ENCODE measurements around the gene GJD3.
"Not testable (repeated sequence)": the region's sequence is repeated elsewhere in the genome, so short reads cannot be mapped to it uniquely, and the experiment has no call there.

The GJD3 gene

GRCh38 chr17:40374821-40375498 lies 10.4 kb upstream of the GJD3 start:
- ATAC-seq (no peak), DNase-seq (ENCODE audit: low spot score in 2 of 2) (no peak)
- H3K9me3 Mint-ChIP-seq = no peaks in the 10 kb centered on the region
- H3K27ac Mint-ChIP-seq = no peak overlapping the region
- no peak overlapping the region for H3K4me3 Mint-ChIP-seq
- no peaks in the 10 kb centered on the region for H3K36me3 Mint-ChIP-seq
- peaks cover 31% of the 10 kb centered on the region for H3K4me1 Mint-ChIP-seq

DNA sequence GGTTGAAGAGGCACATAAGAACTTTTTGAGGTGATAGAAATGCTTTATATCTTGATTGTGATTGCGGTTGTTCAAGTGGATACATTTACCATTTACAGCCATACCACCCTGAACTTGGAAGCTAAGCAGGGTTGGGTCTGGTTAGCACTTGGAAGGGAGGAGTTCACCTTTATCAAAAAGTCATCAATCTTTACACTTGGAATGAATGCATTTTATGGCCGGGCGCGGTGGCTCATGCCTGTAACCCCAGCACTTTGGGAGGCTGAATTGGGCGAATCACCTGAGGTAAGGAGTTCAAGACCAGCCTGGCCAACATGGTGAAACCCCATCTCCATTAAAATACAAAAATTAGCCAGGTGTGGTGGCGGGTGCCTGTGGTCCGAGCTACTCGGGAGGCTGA lies 9.5 kb upstream of the GJD3 start:
- Mint-ChIP-seq H3K9me3 (no peaks in the 10 kb centered on the region), H3K4me3 (no peak overlapping the region), H3K4me1 (peaks cover 31% of the 10 kb centered on the region), H3K36me3 (no peaks in the 10 kb centered on the region), H3K27ac (peak overlapping the region; percentile 23)
- ATAC-seq (no peak), DNase-seq (ENCODE audit: low spot score in 2 of 2) (no peak)

- DNase-seq (ENCODE audit: low spot score in 2 of 2) (no peak), ATAC-seq (peak; percentile 74)
- H3K27ac Mint-ChIP-seq = peak overlapping the region; percentile 23
- H3K36me3 Mint-ChIP-seq = no peaks in the 10 kb centered on the region
- peaks cover 31% of the 10 kb centered on the region for H3K4me1 Mint-ChIP-seq
- no peak overlapping the region for H3K4me3 Mint-ChIP-seq
- no peaks in the 10 kb centered on the region for H3K9me3 Mint-ChIP-seq
Measured at GRCh38 chr17:40373324-40373723, 8.8 kb upstream of the GJD3 start.

DNA sequence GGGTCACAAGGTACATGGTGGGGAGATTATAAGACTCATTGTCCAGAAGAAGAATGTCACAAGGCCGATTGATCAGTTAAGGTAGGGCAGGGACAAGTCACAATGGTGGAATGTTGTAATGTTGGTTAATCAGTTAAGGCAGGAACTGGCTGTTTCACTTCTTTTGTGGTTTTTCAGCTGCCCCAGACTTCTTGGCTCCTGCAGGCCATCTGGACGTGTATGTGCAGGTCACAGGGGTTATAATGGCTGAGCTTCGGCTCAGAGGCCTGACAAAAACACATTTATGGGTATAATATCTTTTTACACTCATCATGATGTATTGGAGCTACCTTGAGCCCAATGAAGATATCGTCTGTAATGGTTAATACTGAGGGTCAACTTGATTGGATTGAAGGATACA lies 8.1 kb upstream of the GJD3 start:
- H3K36me3 Mint-ChIP-seq; H3K4me3 Mint-ChIP-seq; H3K9me3 Mint-ChIP-seq; ATAC-seq; DNase-seq (ENCODE audit: low spot score in 2 of 2): not testable (repeated sequence)
- peak overlapping the region; percentile 23 for H3K27ac Mint-ChIP-seq
- H3K4me1 Mint-ChIP-seq = peaks cover 31% of the 10 kb centered on the region

DNA sequence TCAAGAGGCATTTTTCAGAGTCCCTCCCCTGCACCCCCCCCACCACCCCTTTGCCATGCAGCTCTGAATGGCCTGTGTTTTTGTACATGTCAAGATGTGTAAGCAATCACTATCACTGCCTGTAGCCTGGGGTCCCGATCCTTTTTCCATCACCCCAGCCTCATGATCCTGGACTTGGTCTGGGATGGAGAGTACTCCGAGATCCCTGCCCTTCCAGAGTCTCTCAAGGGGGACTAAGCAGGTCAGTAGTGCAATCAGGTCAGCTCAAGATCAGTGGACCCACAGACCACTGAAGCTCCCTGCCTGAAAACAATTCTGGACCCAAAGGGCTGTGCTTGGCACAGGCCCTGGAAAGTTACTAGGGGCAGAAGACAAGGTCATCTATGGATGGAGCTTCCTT lies 7.5 kb upstream of the GJD3 start:
- no peak overlapping the region for H3K27ac Mint-ChIP-seq
- no peak for ATAC-seq
- H3K36me3 Mint-ChIP-seq = no peaks in the 10 kb centered on the region
- no peaks in the 10 kb centered on the region for H3K9me3 Mint-ChIP-seq
- no peak for DNase-seq (ENCODE audit: low spot score in 2 of 2)
- peaks cover 30% of the 10 kb centered on the region for H3K4me1 Mint-ChIP-seq
- H3K4me3 Mint-ChIP-seq = no peak overlapping the region

GRCh38 chr17:40371261-40371929 lies 6.9 kb upstream of the GJD3 start:
- Mint-ChIP-seq H3K4me1 (peaks cover 25% of the 10 kb centered on the region), H3K9me3 (no peaks in the 10 kb centered on the region), H3K27ac (peak overlapping the region; percentile 44), H3K4me3 (no peak overlapping the region), H3K36me3 (no peaks in the 10 kb centered on the region)
- ATAC-seq (peak; percentile 87), DNase-seq (ENCODE audit: low spot score in 2 of 2) (no peak)

GRCh38 chr17:40369923-40370322 lies 5.4 kb upstream of the GJD3 start:
- Mint-ChIP-seq H3K27ac (no peak overlapping the region), H3K4me1 (peaks cover 25% of the 10 kb centered on the region), H3K4me3 (no peak overlapping the region), H3K36me3 (no peaks in the 10 kb centered on the region), H3K9me3 (no peaks in the 10 kb centered on the region)
- ATAC-seq = no peak
- DNase-seq (ENCODE audit: low spot score in 2 of 2) = no peak

DNA sequence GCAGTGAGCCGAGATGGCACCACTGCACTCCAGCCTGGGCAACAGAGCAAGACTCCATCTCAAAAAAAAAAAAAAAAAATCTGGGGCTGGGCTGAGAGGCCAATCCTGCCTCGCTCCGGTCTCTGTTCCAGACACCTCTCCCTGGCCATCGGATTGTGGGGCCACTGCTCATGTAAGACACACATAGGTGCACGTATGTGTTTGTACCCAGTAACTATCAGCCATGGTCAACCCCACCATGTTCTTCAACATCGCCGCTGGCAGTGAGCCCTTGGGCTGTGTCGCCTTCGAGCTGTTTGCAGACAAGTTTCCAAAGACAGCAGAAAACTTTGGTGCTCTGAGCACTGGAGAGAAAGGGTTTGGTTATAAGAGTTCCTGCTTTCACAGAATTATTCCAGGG lies 3.2 kb upstream of the GJD3 start:
- H3K9me3 Mint-ChIP-seq; H3K27ac Mint-ChIP-seq; H3K4me3 Mint-ChIP-seq; DNase-seq (ENCODE audit: low spot score in 2 of 2); ATAC-seq; H3K36me3 Mint-ChIP-seq: not testable (repeated sequence)
- H3K4me1 Mint-ChIP-seq = peaks cover 21% of the 10 kb centered on the region

DNA sequence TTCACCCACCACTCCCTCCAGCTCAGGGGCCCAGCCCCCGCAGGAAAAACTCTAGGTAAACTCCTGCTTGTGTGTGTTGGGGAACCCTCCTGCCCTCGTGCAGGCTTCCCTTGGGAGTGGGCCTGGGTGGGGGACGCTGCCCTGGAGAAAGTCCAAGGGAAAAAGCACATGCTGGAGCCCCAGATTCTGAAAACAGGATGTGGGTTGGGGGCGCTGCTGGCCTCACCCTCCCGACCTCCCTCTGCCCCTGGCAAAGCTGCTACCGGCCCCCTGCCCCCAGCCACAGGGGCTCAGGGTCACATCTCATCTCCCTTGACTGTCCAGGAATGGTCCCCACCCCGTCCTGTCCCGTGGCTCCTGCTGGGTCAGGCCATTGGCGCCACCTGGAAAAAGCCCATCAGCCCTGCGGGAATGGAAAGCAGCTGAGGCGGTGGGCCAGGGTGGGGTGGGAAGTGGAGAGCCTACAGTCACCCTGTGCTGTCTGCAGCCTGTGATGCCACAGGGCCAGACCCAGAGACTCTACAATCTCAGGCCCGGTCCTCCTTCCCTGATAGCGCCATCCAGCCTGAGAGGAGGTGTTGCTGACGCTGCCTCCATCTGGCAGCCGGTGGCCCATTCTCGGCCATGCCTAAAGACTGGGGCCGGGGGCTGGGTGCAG lies 2.5 kb upstream of the GJD3 start:
- Mint-ChIP-seq H3K27ac (no peak overlapping the region), H3K4me1 (peaks cover 19% of the 10 kb centered on the region), H3K36me3 (peaks cover 6% of the 10 kb centered on the region), H3K4me3 (no peak overlapping the region), H3K9me3 (no peaks in the 10 kb centered on the region)
- ATAC-seq (no peak), DNase-seq (ENCODE audit: low spot score in 2 of 2) (no peak)

DNA sequence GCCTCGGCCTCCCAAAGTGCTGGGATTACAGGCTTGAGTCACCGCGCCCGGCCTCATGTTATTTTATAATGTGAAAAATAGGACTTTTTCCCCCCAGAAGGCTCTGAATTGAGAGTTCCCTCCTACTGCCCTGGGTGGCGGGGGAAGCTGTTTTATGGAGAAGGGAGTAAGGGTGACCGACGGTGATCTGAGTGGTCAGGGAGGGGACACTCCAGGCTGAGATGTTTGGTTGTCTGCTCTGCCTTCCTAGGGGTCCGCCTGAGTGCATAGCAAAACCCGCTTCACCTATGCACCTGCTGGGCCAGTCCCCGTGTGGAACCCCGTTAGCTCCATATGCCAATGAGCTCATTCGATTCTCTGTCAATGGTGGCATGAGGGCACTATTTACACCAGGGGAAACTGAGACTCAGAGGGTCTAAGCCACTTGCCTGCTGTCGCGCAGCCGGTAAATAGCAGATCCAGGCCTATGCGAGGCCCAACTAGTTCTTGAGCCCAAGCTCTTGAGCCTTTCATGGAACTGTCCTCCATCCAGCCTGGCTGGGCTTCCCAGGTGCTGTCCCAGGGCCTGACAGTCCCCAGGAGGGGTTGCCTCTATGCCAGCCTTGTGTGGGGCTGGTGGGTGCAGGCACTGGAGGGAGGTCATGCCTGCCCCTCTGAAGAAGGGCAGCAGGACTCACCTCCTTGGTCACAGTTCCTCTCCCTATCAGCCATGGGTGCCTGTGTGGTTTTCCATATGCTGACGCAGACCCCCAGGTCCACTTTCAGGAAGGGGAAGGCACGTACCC lies 1.7 kb upstream of the GJD3 start:
- Mint-ChIP-seq H3K9me3 (no peaks in the 10 kb centered on the region), H3K27ac (no peak overlapping the region), H3K36me3 (peaks cover 7% of the 10 kb centered on the region), H3K4me1 (peaks cover 17% of the 10 kb centered on the region), H3K4me3 (no peak overlapping the region)
- DNase-seq (ENCODE audit: low spot score in 2 of 2) = no peak
- no peak for ATAC-seq

GRCh38 chr17:40364906-40365305 lies 369 bp upstream of the GJD3 start:
- H3K27ac Mint-ChIP-seq = no peak overlapping the region
- H3K4me1 Mint-ChIP-seq = peaks cover 22% of the 10 kb centered on the region
- DNase-seq (ENCODE audit: low spot score in 2 of 2) (no peak), ATAC-seq (no peak)
- H3K4me3 Mint-ChIP-seq = peak overlapping the region; percentile 68
- no peaks in the 10 kb centered on the region for H3K9me3 Mint-ChIP-seq
- peaks cover 13% of the 10 kb centered on the region for H3K36me3 Mint-ChIP-seq

DNA sequence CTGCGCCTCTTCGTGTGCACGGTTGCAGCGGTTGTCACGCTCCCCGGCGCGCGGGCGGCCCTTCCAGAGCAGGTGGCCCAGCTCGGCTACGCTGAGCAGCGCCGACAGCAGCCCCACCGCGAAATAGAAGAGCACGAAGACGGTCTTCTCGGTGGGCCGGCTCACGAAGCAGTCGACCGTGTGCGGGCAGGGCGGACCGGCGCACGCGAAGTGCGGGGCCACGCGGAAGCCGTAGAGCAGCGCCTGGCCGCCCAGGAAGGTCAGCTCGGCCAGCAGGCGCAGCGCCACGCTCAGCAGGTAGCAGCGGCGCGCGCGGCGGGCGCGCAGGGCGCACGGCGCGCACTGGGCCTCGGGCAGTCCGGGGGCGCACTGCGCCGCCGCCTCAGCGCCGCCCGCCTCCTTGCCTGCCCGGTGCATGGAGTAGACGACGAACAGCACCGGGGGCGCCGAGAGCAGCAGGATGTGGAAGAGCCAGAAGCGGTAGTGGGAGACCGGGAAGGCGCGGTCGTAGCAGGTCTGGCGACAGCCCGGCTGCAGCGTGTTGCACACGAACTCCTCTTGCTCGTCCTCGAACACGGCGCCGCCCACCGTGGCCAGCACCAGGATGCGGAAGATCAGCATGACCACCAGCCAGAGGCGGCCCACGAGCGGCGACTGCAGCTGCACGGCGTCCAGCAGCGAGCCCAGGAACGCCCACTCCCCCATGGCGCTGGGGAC lies 1.3 kb downstream of the GJD3 start:
- Mint-ChIP-seq H3K9me3 (no peaks in the 10 kb centered on the region), H3K27ac (no peak overlapping the region), H3K4me1 (peaks cover 27% of the 10 kb centered on the region), H3K36me3 (peaks cover 14% of the 10 kb centered on the region), H3K4me3 (peak overlapping the region; percentile 68)
- DNase-seq (ENCODE audit: low spot score in 2 of 2) (no peak), ATAC-seq (peak; percentile 55)

- Mint-ChIP-seq H3K9me3 (no peaks in the 10 kb centered on the region), H3K4me3 (peak overlapping the region; percentile 68), H3K4me1 (peaks cover 31% of the 10 kb centered on the region), H3K36me3 (peaks cover 19% of the 10 kb centered on the region), H3K27ac (no peak overlapping the region)
- ATAC-seq (peak; percentile 89), DNase-seq (ENCODE audit: low spot score in 2 of 2) (peak; percentile 68 to 89)
Measured at GRCh38 chr17:40362696-40363110, 1.8 kb downstream of the GJD3 start.

- no peak overlapping the region for H3K27ac Mint-ChIP-seq
- peaks cover 25% of the 10 kb centered on the region for H3K36me3 Mint-ChIP-seq
- H3K4me1 Mint-ChIP-seq = peaks cover 31% of the 10 kb centered on the region
- H3K4me3 Mint-ChIP-seq = peak overlapping the region; percentile 68
- ATAC-seq (peak; percentile 19), DNase-seq (ENCODE audit: low spot score in 2 of 2) (no peak)
- no peaks in the 10 kb centered on the region for H3K9me3 Mint-ChIP-seq
Measured at GRCh38 chr17:40361925-40362695, 2.4 kb downstream of the GJD3 start.
